ENCODE measurements around the gene CHRNA9.

GRCh38 chr4:40354158-40354557, 19.0 kb downstream of the CHRNA9 start:
- TF ChIP-seq, protein P1, sequence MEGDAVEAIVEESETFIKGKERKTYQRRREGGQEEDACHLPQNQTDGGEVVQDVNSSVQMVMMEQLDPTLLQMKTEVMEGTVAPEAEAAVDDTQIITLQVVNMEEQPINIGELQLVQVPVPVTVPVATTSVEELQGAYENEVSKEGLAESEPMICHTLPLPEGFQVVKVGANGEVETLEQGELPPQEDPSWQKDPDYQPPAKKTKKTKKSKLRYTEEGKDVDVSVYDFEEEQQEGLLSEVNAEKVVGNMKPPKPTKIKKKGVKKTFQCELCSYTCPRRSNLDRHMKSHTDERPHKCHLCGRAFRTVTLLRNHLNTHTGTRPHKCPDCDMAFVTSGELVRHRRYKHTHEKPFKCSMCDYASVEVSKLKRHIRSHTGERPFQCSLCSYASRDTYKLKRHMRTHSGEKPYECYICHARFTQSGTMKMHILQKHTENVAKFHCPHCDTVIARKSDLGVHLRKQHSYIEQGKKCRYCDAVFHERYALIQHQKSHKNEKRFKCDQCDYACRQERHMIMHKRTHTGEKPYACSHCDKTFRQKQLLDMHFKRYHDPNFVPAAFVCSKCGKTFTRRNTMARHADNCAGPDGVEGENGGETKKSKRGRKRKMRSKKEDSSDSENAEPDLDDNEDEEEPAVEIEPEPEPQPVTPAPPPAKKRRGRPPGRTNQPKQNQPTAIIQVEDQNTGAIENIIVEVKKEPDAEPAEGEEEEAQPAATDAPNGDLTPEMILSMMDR (IDR thresholded peaks at IDR 0.05), result no peak
- no peak for TF ChIP-seq POLR2A (IDR thresholded peaks at IDR 0.05)

All from heart left ventricle (tissue), 13 donors.